PC-9 (cell line): ENCODE measurements around the gene PLCL2.

Experiments
- EZH2 ChIP-seq: fragments of 200-600 bp; sonication (generic); IDR thresholded peaks from 2 replicates; pipeline ENCODE4 v1.8.0; 2017; ENCODE audit warnings: antibody characterized with exemption, low read depth
- TF ChIP-seq, protein P1 (sequence below): fragments of 200-600 bp; sonication (generic); conservative IDR thresholded peaks from 2 replicates; pipeline ENCODE4 v1.6.1; 2017; ENCODE audit warnings: mixed run types, antibody characterized with exemption, mild to moderate bottlenecking, moderate library complexity

GRCh38 chr3:17039594-17039993 lies 154.8 kb downstream of the PLCL2 start:
- TF ChIP-seq, protein P1, sequence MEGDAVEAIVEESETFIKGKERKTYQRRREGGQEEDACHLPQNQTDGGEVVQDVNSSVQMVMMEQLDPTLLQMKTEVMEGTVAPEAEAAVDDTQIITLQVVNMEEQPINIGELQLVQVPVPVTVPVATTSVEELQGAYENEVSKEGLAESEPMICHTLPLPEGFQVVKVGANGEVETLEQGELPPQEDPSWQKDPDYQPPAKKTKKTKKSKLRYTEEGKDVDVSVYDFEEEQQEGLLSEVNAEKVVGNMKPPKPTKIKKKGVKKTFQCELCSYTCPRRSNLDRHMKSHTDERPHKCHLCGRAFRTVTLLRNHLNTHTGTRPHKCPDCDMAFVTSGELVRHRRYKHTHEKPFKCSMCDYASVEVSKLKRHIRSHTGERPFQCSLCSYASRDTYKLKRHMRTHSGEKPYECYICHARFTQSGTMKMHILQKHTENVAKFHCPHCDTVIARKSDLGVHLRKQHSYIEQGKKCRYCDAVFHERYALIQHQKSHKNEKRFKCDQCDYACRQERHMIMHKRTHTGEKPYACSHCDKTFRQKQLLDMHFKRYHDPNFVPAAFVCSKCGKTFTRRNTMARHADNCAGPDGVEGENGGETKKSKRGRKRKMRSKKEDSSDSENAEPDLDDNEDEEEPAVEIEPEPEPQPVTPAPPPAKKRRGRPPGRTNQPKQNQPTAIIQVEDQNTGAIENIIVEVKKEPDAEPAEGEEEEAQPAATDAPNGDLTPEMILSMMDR, result no peak
- TF ChIP-seq EZH2, result no peak
